NB4 (cell line): ENCODE data around the gene BACH2.
A peak's percentile ranks its signal among the peaks of the same experiment; 100 is the strongest.
"Not testable (repeated sequence)": the region's sequence is repeated elsewhere in the genome, so short reads cannot be mapped to it uniquely, and the experiment has no call there.

Experiments
- DNase-seq: peaks from one replicate; pipeline ENCODE4 v3.0.0; 2010; ENCODE audit warnings: low read depth
- H3K4me3 ChIP-seq: one replicate; pipeline ENCODE4 v1.5.1; 2011; ENCODE audit warnings: mild to moderate bottlenecking, low read depth, low read length, moderate library complexity
- CTCF ChIP-seq: IDR thresholded peaks from one replicate; pipeline ENCODE4 v1.5.1; 2012; ENCODE audit warnings: low read depth, low read length
- MYC ChIP-seq: IDR thresholded peaks from 2 replicates; pipeline ENCODE4 v1.6.1; 2011; ENCODE audit warnings: low read depth, low read length
- POLR2A ChIP-seq: IDR thresholded peaks from 2 replicates; pipeline ENCODE4 v1.6.1; 2011; ENCODE audit warnings: mild to moderate bottlenecking; ENCODE audit not compliant: insufficient read length; ENCODE audit errors: extremely low read depth
- TF ChIP-seq, protein P1 (sequence below): IDR thresholded peaks from 2 replicates; pipeline ENCODE4 v1.6.1; 2011; ENCODE audit warnings: low read depth, low read length

The BACH2 gene

DNA sequence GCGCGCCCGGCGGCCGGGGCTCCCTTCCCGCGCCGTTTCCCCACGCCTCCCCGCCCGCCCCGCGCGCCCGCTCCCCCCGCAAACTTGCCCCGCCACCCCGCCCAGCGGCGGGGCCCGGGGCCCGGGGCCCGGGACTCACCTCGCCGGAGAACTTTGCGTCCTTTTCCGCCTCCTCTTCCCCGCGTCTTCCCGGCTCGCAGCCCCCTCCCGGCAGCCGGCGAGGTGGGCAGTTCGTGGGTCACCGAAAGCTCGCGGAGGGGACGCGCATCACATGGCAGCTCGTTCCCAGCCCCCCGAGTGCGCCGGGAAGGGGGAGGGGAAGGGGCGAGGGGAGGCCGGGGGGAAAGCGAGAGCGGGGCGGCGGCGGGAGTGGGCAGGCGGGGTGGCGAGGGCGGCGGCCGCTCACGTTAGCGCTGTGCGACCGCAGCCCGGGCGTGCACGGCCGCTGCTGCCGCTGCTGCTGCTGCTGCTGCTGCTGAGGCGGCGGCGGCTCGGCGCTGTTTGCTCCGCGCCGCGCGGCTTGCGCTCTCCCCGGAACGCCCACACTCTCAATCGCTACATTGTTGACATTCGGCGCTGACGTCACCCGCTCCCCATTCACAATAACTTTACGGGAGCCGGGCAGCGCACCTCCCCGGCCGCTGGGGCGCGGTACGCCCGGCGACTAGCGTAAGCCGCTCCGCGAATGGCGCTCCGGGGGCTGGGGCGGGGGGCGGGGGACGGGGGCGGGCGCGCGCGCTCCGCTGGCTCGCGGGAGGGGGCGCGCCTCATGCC, at the start of gene BACH2:
BACH2 (minus strand) TSS at position 503 of the 774 bp plus-strand sequence. CDS start 287,999 bp downstream, outside the sequence.
- DNase-seq, result peak; percentile 86
- TF ChIP-seq POLR2A, result no peak
- TF ChIP-seq CTCF, result peak; percentile 3
- no peak within 1 kb of the TSS for H3K4me3 ChIP-seq

- H3K4me3 ChIP-seq, result no peak overlapping the region
- TF ChIP-seq POLR2A (no peak), CTCF (no peak), MYC (no peak)
- TF ChIP-seq, protein P1, sequence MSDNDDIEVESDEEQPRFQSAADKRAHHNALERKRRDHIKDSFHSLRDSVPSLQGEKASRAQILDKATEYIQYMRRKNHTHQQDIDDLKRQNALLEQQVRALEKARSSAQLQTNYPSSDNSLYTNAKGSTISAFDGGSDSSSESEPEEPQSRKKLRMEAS, result no peak
- DNase-seq, result no peak
These were observed 46.9 kb upstream of the BACH2 start for GRCh38 chr6:90343576-90343975.

DNA sequence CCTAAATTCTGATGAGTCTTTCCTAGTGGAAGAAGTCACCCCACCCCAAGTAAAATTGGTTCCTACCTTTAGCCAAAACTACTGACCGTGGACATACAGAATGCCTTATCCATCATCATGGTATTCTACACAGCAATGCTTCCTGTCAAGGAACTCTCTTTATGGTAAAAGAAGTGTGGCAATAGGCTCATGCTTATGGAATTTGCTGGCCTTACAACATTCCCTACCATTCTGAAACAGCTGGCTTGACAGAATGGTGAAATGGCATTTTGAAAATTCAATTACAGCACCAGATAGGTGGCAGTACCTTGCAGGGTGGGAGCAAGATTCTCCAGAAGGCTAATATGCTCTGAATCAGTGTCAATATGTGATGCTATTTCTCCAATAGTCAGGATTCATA, 41.8 kb upstream of the BACH2 start:
- no peak for DNase-seq
- no peak overlapping the region for H3K4me3 ChIP-seq

GRCh38 chr6:90336388-90336947, 39.8 kb upstream of the BACH2 start:
- DNase-seq, result no peak
- no peak overlapping the region for H3K4me3 ChIP-seq
- no peak for TF ChIP-seq MYC
- TF ChIP-seq, protein P1, result no peak

More for the DNA sequence above, 41.8 kb upstream of the BACH2 start:
- TF ChIP-seq MYC (no peak), CTCF (no peak), POLR2A (no peak)
- TF ChIP-seq, protein P1, result no peak

DNA sequence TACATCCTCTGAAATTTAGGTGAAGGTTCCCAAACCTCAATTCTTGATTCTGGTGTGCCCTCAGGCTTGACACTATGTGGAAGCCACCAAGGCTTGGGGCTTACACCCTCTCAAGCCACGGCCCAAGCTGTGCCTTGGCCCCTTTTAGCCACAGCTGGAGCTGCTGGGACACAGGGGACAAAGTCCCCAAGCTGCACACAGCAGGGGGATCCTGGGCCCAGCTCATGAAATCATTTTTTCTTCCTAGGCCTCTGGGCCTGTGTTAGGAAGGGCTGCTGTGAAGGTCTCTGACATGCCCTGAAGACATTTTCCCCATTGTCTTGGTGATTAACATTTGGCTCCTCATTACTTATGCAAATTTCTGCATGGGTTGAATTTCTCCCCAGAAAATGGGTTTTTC, 37.3 kb upstream of the BACH2 start:
- no peak for TF ChIP-seq POLR2A
- TF ChIP-seq CTCF, result no peak
- no peak for TF ChIP-seq MYC
- TF ChIP-seq, protein P1, result no peak
- H3K4me3 ChIP-seq, result no peak overlapping the region
- no peak for DNase-seq

DNA sequence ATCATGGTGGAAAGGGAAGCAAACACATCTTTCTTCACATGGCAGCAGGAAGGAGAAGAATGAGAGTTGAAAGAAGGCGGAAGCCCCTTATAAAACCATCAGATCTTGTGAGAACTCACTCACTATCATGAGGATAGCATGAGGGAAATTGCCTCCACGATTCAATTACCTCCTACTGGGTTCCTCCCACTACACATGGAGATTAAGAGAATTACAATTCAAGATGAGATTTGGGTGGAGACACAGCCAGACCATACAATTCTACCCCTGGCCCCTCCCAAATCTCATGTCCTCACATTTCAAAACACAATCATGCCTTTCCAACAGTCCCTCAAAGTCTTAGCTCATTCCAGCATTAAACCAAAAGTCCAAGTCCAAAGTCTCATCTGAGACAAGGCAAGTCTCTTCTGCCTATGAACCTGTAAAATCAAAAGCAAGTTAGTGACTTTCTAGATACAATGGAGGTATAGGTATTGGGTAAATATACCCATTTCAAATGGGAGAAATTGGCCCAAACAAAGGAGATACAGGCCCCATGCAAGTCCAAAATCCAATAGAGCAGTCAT, 36.4 kb upstream of the BACH2 start:
- not testable (repeated sequence) for H3K4me3 ChIP-seq, DNase-seq
